CD4-positive, alpha-beta T cell treated with Interleukin-12 subunit alpha and Interleukin-12 subunit beta, for 1 hour (primary cell): ENCODE measurements around the gene LRRC57.
"Not testable (repeated sequence)": the region's sequence is repeated elsewhere in the genome, so short reads cannot be mapped to it uniquely, and the experiment has no call there.

Experiments used
- DNase-seq: peaks from one replicate; pipeline ENCODE4 v3.0.0-alpha.2; 2020

The LRRC57 gene

GRCh38 chr15:42548249-42549031 lies at the start of gene LRRC57, which contains the start of gene HAUS2:
TSS of gene LRRC57 (minus strand) at chr15:42548793. CDS start at chr15:42548434, 359 bp downstream.
TSS of gene HAUS2 (plus strand) at chr15:42548838. CDS start at chr15:42548873, 35 bp downstream.
- DNase-seq: peak; percentile 87

GRCh38 chr15:42595626-42596240 lies 47.1 kb upstream of the LRRC57 start:
- no peak for DNase-seq

- no peak for DNase-seq
Observed at GRCh38 chr15:42594095-42594494, 45.5 kb upstream of the LRRC57 start.

GRCh38 chr15:42593143-42593542 lies 44.5 kb upstream of the LRRC57 start:
- no peak for DNase-seq

- DNase-seq: no peak
Observed at GRCh38 chr15:42592716-42593115, 44.1 kb upstream of the LRRC57 start.

- no peak for DNase-seq
Observed at GRCh38 chr15:42591238-42591934, 42.8 kb upstream of the LRRC57 start.

GRCh38 chr15:42590619-42591237 lies 42.1 kb upstream of the LRRC57 start:
- DNase-seq: no peak

GRCh38 chr15:42584031-42584765 lies 35.6 kb upstream of the LRRC57 start:
- no peak for DNase-seq

- DNase-seq: no peak
Observed at GRCh38 chr15:42582569-42583375, 34.2 kb upstream of the LRRC57 start.

- DNase-seq: peak; percentile 77
Observed at GRCh38 chr15:42581272-42581730, 32.7 kb upstream of the LRRC57 start.

GRCh38 chr15:42578984-42579537 lies 30.5 kb upstream of the LRRC57 start:
- no peak for DNase-seq

- DNase-seq: no peak
Observed at GRCh38 chr15:42577514-42578031, 29.0 kb upstream of the LRRC57 start.

- DNase-seq: no peak
Observed at GRCh38 chr15:42576776-42577175, 28.2 kb upstream of the LRRC57 start.

GRCh38 chr15:42576040-42576594 lies 27.5 kb upstream of the LRRC57 start:
- DNase-seq: no peak

GRCh38 chr15:42575188-42576039 lies 26.8 kb upstream of the LRRC57 start, which contains the start of gene STARD9:
TSS of gene STARD9 (plus strand) at chr15:42575606. CDS start at chr15:42575716, 110 bp downstream.
- peak; percentile 95 for DNase-seq

- no peak for DNase-seq
Observed at GRCh38 chr15:42558739-42559138, 10.1 kb upstream of the LRRC57 start.

- DNase-seq: not testable (repeated sequence)
Observed at GRCh38 chr15:42556550-42557207, 8.1 kb upstream of the LRRC57 start.

- DNase-seq: no peak
Observed at GRCh38 chr15:42553554-42553953, 5.0 kb upstream of the LRRC57 start.
